Keratinocyte (primary cell): ENCODE data around the gene MRTFA.

ENCODE experiments used
- CTCF ChIP-seq, 3 experiments: IDR thresholded peaks in 1 of 3; conservative IDR thresholded peaks in 1 of 3; optimal IDR thresholded peaks in 1 of 3; 2 replicates in 2 of 3; 3 replicates in 1 of 3; pipeline versions ENCODE3 to v1.5.1; 2011; ENCODE audit warnings: low read length in 3 of 3, mild to moderate bottlenecking in 3 of 3, moderate library complexity in 2 of 3, control low read depth in 1 of 3, inconsistent platforms in 1 of 3; ENCODE audit not compliant: insufficient read depth in 2 of 3; ENCODE audit errors: extremely low read depth in 1 of 3
- EZH2 ChIP-seq: IDR thresholded peaks from one replicate; pipeline ENCODE4 v1.6.1; 2012; ENCODE audit warnings: inconsistent platforms, mild to moderate bottlenecking, low read length, moderate library complexity

GRCh38 chr22:40480996-40481395 is 155.5 kb downstream of the MRTFA start:
- TF ChIP-seq CTCF (optimal IDR thresholded peaks at IDR 0.05 in 1 of 3, IDR thresholded peaks at IDR 0.05 in 1 of 3, conservative IDR thresholded peaks at IDR 0.05 in 1 of 3; ENCODE audit: extremely low read depth in 1 of 3, insufficient read depth in 2 of 3, low read length in 3 of 3) (no peak), EZH2 (no peak)
